ENCODE measurements around the gene ABCA7. TPM values are rescaled to one million over a fixed set of nuclear protein-coding genes. Genes with fewer than 3 reads are reported as not detected.

The ABCA7 gene
- total RNA-seq, 6 experiments from 2014 or later = 4.8 to 14.6 (median 9.1) TPM

GRCh38 chr19:1085676-1086442 lies 46.0 kb downstream of the ABCA7 start:
- H3K27ac ChIP-seq = no peak overlapping the region
- peaks cover 0 to 30% (median 11%) of the 10 kb centered on the region in 4 donors for H3K36me3 ChIP-seq
- H3K4me1 ChIP-seq = peaks cover 0 to 14% (median 3%) of the 10 kb centered on the region in 4 donors
- 76% methylated on average over 8 of the region's 38 CpGs for WGBS (ENCODE audit: insufficient coverage, low coverage, low lambda C conversion rate, missing lambda C conversion rate)
- no peaks in the 10 kb centered on the region for H3K9me3 ChIP-seq
- no peak overlapping the region for H3K4me3 ChIP-seq
- TF ChIP-seq POLR2A (IDR thresholded peaks at IDR 0.05) = no peak
- no peak for TF ChIP-seq CTCF (IDR thresholded peaks at IDR 0.05)
- ATAC-seq = no peak
- intact Hi-C loops (cut with DNase I) = no loop called here
- no peaks in the 10 kb centered on the region for H3K27me3 ChIP-seq
- peak in 1 of 3 donors; percentile 23 for DNase-seq

DNA sequence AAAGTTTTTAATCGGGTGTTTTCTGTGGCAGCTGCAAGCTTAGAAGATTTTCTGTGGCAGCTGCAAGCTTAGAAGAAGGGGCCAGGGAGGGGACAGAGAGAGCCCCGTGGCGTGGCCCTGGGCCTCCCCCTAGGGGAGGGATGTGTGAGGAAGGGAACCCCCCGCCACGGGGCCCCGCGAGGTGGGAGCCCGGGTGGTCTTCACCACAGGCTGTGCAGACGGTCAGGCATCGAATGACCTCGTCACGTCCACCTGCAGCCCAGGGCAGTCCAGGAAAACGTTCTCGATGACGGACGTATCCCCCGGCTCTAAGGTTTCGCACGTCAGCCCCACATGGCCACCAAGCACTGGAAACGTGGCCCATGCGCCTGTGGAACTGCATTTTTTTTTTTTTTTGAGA lies 46.7 kb downstream of the ABCA7 start:
- no peak for TF ChIP-seq CTCF (IDR thresholded peaks at IDR 0.05)
- no peak for TF ChIP-seq POLR2A (IDR thresholded peaks at IDR 0.05)
- H3K4me1 ChIP-seq = peaks cover 0 to 8% (median 1%) of the 10 kb centered on the region in 4 donors
- ATAC-seq = no peak
- no peak overlapping the region for H3K4me3 ChIP-seq
- DNase-seq = no peak
- H3K27ac ChIP-seq = no peak overlapping the region
- H3K36me3 ChIP-seq = peaks cover 0 to 38% (median 16%) of the 10 kb centered on the region in 4 donors
- H3K27me3 ChIP-seq = no peaks in the 10 kb centered on the region
- WGBS (ENCODE audit: insufficient coverage, low coverage, low lambda C conversion rate, missing lambda C conversion rate) = 72% methylated on average over 5 of the region's 21 CpGs
- intact Hi-C loops (cut with DNase I) = no loop called here
- H3K9me3 ChIP-seq = no peaks in the 10 kb centered on the region

DNA sequence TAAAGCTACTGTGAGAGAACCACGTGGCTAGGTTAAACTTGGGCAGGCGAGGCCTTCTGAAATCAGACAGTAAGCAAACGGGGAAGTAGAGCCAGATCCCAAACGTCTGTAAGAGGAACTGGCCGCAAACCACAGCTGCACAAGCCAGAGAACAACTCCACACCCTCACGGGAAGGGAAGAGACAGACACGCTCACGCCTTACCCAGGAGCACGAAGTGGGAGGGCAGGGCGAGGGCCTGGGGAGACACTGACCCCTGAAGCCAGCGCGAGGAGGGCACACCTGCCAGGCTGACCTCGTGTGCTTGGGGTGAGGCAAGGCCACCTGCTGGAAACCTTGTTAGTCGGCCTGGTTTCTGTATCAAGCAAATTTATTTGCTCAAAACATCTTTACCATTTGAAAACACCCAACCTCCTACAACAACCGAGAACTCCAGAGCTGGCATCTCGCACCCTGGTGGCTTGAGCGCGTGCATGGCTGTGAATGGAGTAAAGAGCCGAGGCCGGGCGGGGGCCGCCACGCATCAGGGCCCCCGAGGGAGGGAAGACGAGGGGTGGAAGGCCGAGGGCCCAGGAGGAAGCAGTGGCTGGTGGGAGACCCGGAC lies 48.0 kb downstream of the ABCA7 start:
- no peak for DNase-seq
- H3K27me3 ChIP-seq = no peaks in the 10 kb centered on the region
- 53% methylated on average over 16 of the region's 27 CpGs for WGBS (ENCODE audit: insufficient coverage, low coverage, low lambda C conversion rate, missing lambda C conversion rate)

GRCh38 chr19:1088416-1089010 lies 48.6 kb downstream of the ABCA7 start:
- TF ChIP-seq CTCF (IDR thresholded peaks at IDR 0.05) = no peak
- no peak for TF ChIP-seq POLR2A (IDR thresholded peaks at IDR 0.05)
- Histone ChIP-seq H3K4me1 (peaks cover 0 to 6% (median 3%) of the 10 kb centered on the region in 4 donors), H3K36me3 (peaks cover 0 to 44% (median 19%) of the 10 kb centered on the region in 4 donors), H3K9me3 (no peaks in the 10 kb centered on the region), H3K27me3 (no peaks in the 10 kb centered on the region), H3K27ac (peak overlapping the region in 1 of 3 donors; percentile 37), H3K4me3 (no peak overlapping the region)
- intact Hi-C loops (cut with DNase I) = no loop called here
- DNase-seq = no peak
- peak in 3 of 4 donors; percentile 2 to 38 (median 27) for ATAC-seq
- WGBS (ENCODE audit: insufficient coverage, low coverage, low lambda C conversion rate, missing lambda C conversion rate) = 46% methylated on average over 7 of the region's 27 CpGs

More for the DNA sequence above, 48.0 kb downstream of the ABCA7 start:
- peak; percentile 16 to 67 (median 33) for ATAC-seq
- no peaks in the 10 kb centered on the region for H3K9me3 ChIP-seq
- no peak overlapping the region for H3K4me3 ChIP-seq
- TF ChIP-seq POLR2A (IDR thresholded peaks at IDR 0.05) = no peak
- peak overlapping the region in 1 of 3 donors; percentile 37 for H3K27ac ChIP-seq
- intact Hi-C loops (cut with DNase I) = no loop called here
- peaks cover 0 to 3% (median 0%) of the 10 kb centered on the region in 4 donors for H3K4me1 ChIP-seq
- peaks cover 0 to 44% (median 19%) of the 10 kb centered on the region in 4 donors for H3K36me3 ChIP-seq

Measured in right lobe of liver (tissue), 6 donors.